HepG2 (cell line): ENCODE measurements around the gene ACTL7B. TPM values are rescaled to one million over a fixed set of nuclear protein-coding genes. Genes with fewer than 3 reads are reported as not detected.
A peak's percentile ranks its signal among the peaks of the same experiment; 100 is the strongest.

Experiments
- ATAC-seq: fragments of 200-7000 bp; cut with Tn5 transposase; 3 replicates; pipeline ENCODE4 v1.9.1; 2020; ENCODE audit warnings: mild to moderate bottlenecking, moderate library complexity
- BruUV-seq: library from RNA; stranded (reverse); fragments of 400-500 nt; replicated peaks from 2 replicates; lab custom pipeline; 2021; lab: Mats Ljungman, UMichigan
- CTCF ChIA-PET: fragments of 300-600 bp; formaldehyde crosslinking; extraction: SDS; loops from one replicate; lab custom pipeline; 2021; ENCODE audit warnings: low total read pairs, inconsistent platforms, low intra/inter-chr PET ratio; lab: Yijun Ruan, JAX
- POLR2A ChIA-PET: fragments of 350-600 bp; sonication (Branson Sonifier 250); formaldehyde crosslinking; loops from one replicate; lab custom pipeline; 2020; ENCODE audit warnings: antibody characterized with exemption, inconsistent platforms; lab: Yijun Ruan, JAX
- DNase-seq: peaks from one replicate; pipeline ENCODE4 v3.0.0-alpha.2; 2015; ENCODE audit warnings: low spot score
- FAIRE-seq: peaks from 3 replicates; lab custom pipeline; 2011; peaks lifted over from hg19 to GRCh38; lab: Jason Lieb, UNC
- H2AFZ ChIP-seq: one replicate; pipeline ENCODE4 v1.6.1; 2011; ENCODE audit warnings: low read length, inconsistent platforms
- H3K27ac ChIP-seq: fragments of 300-600 bp; 3 replicates; pipeline ENCODE4 v1.8.0; 2011; ENCODE audit warnings: mixed run types, mild to moderate bottlenecking, mixed read lengths, low read length, inconsistent platforms; ENCODE audit not compliant: insufficient read depth; ENCODE audit errors: extremely low read length
- H3K27me3 ChIP-seq, 2 experiments: fragments of 200-600 bp in 1 of 2; 2 replicates in 1 of 2; 3 replicates in 1 of 2; pipeline versions ENCODE4 v1.6.0 to v1.8.0; 2011; ENCODE audit warnings: low read length in 2 of 2, mild to moderate bottlenecking in 2 of 2, moderate library complexity in 2 of 2, inconsistent platforms in 1 of 2; ENCODE audit not compliant: insufficient read depth in 2 of 2, control insufficient read depth in 1 of 2
- H3K36me3 ChIP-seq, 2 experiments: fragments of 200-600 bp in 1 of 2; replicated peaks in 1 of 2; 2 replicates in 1 of 2; 3 replicates in 1 of 2; pipeline versions ENCODE4 v1.5.1 to v1.8.0; 2011; ENCODE audit warnings: low read length in 2 of 2, inconsistent platforms in 1 of 2; ENCODE audit not compliant: insufficient read depth in 2 of 2, control insufficient read depth in 1 of 2
- H3K4me1 ChIP-seq: 2 replicates; pipeline ENCODE4 v1.5.1; 2012; ENCODE audit warnings: low read length, inconsistent platforms; ENCODE audit not compliant: insufficient read depth
- H3K4me2 ChIP-seq: 2 replicates; pipeline ENCODE4 v1.6.0; 2011; ENCODE audit warnings: low read depth, low read length, inconsistent platforms
- H3K4me3 ChIP-seq, 3 experiments: fragments of 200-600 bp in 1 of 3; sonication (generic), shearing (Covaris generic) in 1 of 3; replicated peaks in 1 of 3; 2 replicates each; pipeline ENCODE4 v1.5.1; 2011 to 2016; ENCODE audit warnings: low read length in 3 of 3, inconsistent platforms in 2 of 3, low read depth in 2 of 3, mild to moderate bottlenecking in 2 of 3, control low read depth in 1 of 3, mixed read lengths in 1 of 3; ENCODE audit not compliant: insufficient read depth in 1 of 3
- H3K79me2 ChIP-seq: one replicate; pipeline ENCODE4 v1.6.1; 2011; ENCODE audit warnings: low read length, inconsistent platforms; ENCODE audit not compliant: insufficient read depth
- H3K9ac ChIP-seq: 2 replicates; pipeline ENCODE4 v1.6.0; 2011; ENCODE audit warnings: mild to moderate bottlenecking, low read depth, low read length, inconsistent platforms; ENCODE audit not compliant: insufficient read depth
- H3K9me3 ChIP-seq: 2 replicates; pipeline ENCODE4 v1.5.1; 2012; ENCODE audit warnings: mild to moderate bottlenecking, low read length
- H4K20me1 ChIP-seq: 2 replicates; pipeline ENCODE4 v1.6.0; 2011; ENCODE audit warnings: inconsistent platforms, mild to moderate bottlenecking, low read length, moderate library complexity; ENCODE audit not compliant: insufficient read depth
- HMG20A ChIP-seq: IDR thresholded peaks from 2 replicates; pipeline ENCODE4 v1.6.1; 2016; ENCODE audit warnings: borderline replicate concordance
- MIER2 ChIP-seq: IDR thresholded peaks from 2 replicates; pipeline ENCODE4 v1.6.1; 2016; ENCODE audit warnings: missing biosample characterization, missing genetic modification reagents
- PAX8 ChIP-seq: sonication (generic); formaldehyde crosslinking; IDR thresholded peaks from 2 replicates; pipeline ENCODE4 v1.8.0; 2022; ENCODE audit warnings: mild to moderate bottlenecking, missing genetic modification reagents, borderline replicate concordance
- POLR2A ChIP-seq, 2 experiments: IDR thresholded peaks; 2 replicates each; pipeline ENCODE4 v1.6.1; 2011; ENCODE audit warnings: low read depth in 2 of 2, low read length in 2 of 2, mild to moderate bottlenecking in 1 of 2, moderate library complexity in 1 of 2; ENCODE audit not compliant: insufficient read depth in 1 of 2
- POLR2AphosphoS2 ChIP-seq: IDR thresholded peaks from 2 replicates; pipeline ENCODE4 v1.6.1; 2011; ENCODE audit warnings: low read depth, low read length, improper control_type of control experiment
- POLR2G ChIP-seq: fragments of 200-400 bp; formaldehyde crosslinking; IDR thresholded peaks from 2 replicates; pipeline ENCODE4 v1.6.1; 2018; ENCODE audit warnings: mild to moderate bottlenecking, low read depth, low read length, moderate library complexity
- RBM22 ChIP-seq: fragments of 200-400 bp; formaldehyde crosslinking; optimal IDR thresholded peaks from 2 replicates; pipeline ENCODE3; 2017; ENCODE audit warnings: mild to moderate bottlenecking, low read length, moderate library complexity
- ZHX2 ChIP-seq, 2 experiments: sonication (generic) in 1 of 2; formaldehyde crosslinking in 1 of 2; IDR thresholded peaks; 2 replicates each; pipeline versions ENCODE4 v1.6.1 to v1.9.0; 2014 to 2022; ENCODE audit warnings: antibody characterized with exemption in 1 of 2, borderline replicate concordance in 1 of 2, inconsistent platforms in 1 of 2, low read depth in 1 of 2, missing genetic modification reagents in 1 of 2
- ZNF674 ChIP-seq: sonication (generic); formaldehyde crosslinking; IDR thresholded peaks from 2 replicates; pipeline ENCODE4 v1.5.0; 2020; ENCODE audit warnings: low read depth, mild to moderate bottlenecking, missing genetic modification reagents
- ZNF800 ChIP-seq: sonication (generic); formaldehyde crosslinking; IDR thresholded peaks from 2 replicates; pipeline ENCODE4 v1.4.0; 2020; ENCODE audit warnings: missing genetic modification reagents
- WGBS: methylation state at CpG from one replicate; pipeline ENCODE4 v1.1.6; 2017; ENCODE audit warnings: low lambda C conversion rate; 5-methylcytosine and 5-hydroxymethylcytosine counted together
- in situ Hi-C: cut with HindIII; loops from 2 replicates; pipeline ENCODE4 v1.10.0; 2017; ENCODE audit warnings: low pct_unique_long_range_greater_than_20kb; ENCODE audit not compliant: extremely low pct_ligation_motif_present
- intact Hi-C: fragments of 100-400 bp; cut with micrococcal nuclease; formaldehyde crosslinking; loops from one replicate; pipeline ENCODE4 v1.10.0; 2022; ENCODE audit not compliant: unreplicated experiment
- polyA plus RNA-seq, 8 experiments: library from polyadenylated mRNA; depleted of rRNA in 3 of 8; stranded (reverse) in 7 of 8; unstranded in 1 of 8; fragments of >200 nt; fragmentation: Illumina TruSeq in 4 of 8; extraction: Trizol in 4 of 8; gene quantifications; 2 replicates each; pipeline versions ENCODE4 v1.2.1 to v1.2.3, GENCODE V29; 2011 to 2016; ENCODE audit warnings: low read depth in 4 of 8, missing spikeins in 1 of 8, mixed read lengths in 1 of 8; ENCODE audit not compliant: insufficient read depth in 1 of 8
- total RNA-seq, 5 experiments: library from RNA; depleted of rRNA; stranded (reverse); fragments of >200 nt; fragmentation: Illumina TruSeq; extraction: Trizol; gene quantifications; 2 replicates each; pipeline ENCODE4 v1.2.3, GENCODE V29; 2016; ENCODE audit warnings: low read depth in 1 of 5

The ACTL7B gene
- total and polyA plus RNA-seq, 2 of the 13 experiments (the other 11 are each of a cell fraction or from before 2014, with no cell fraction given) = 0.07 to 0.11 TPM

GRCh38 chr9:108867829-108868228 is 12.0 kb upstream of the ACTL7B start:
- Histone ChIP-seq H3K36me3 (peaks cover 6 to 46% of the 10 kb centered on the region in 2 experiments), H3K27ac (peak overlapping the region; percentile 18), H3K27me3 (no peaks in the 10 kb centered on the region), H3K4me2 (no peak overlapping the region), H3K79me2 (peaks cover under 1% of the 10 kb centered on the region), H2AFZ (no peak overlapping the region), H3K9me3 (no peaks in the 10 kb centered on the region), H3K4me1 (peaks cover 82% of the 10 kb centered on the region), H3K9ac (no peak overlapping the region), H4K20me1 (peaks cover 9% of the 10 kb centered on the region; the same call in 1 of the 2 replicates), H3K4me3 (no peak overlapping the region)
- ATAC-seq = no peak
- in situ Hi-C loops = no loop called here
- no peak for FAIRE-seq
- CTCF ChIA-PET = no interaction called here
- no TSS peak for BruUV-seq
- intact Hi-C loops = loop anchor here (10.0 kb wide), 1 partner anchor 93 kb away; no protein-coding TSS in a partner anchor
- 0 out of 2 replicates have a peak, but pooled peaks have one; percentile 14 for TF ChIP-seq HMG20A (CRISPR knock-in tag)
- TF ChIP-seq PAX8 (CRISPR knock-in tag) = no peak
- peak; percentile 74 for TF ChIP-seq RBM22
- 0 out of 2 replicates have a peak, but pooled peaks have one; percentile 18 for TF ChIP-seq POLR2AphosphoS2
- peak; percentile 53 for TF ChIP-seq POLR2G
- TF ChIP-seq ZNF674 = no peak
- TF ChIP-seq MIER2 (CRISPR knock-in tag) = no peak
- WGBS = 83% methylated on average over 4 of the region's 4 CpGs
- POLR2A ChIA-PET = interaction anchor here (1.4 to 1.7 kb wide), 3 partner anchors 16 to 22 kb away, joined by 8 to 24 read pairs (median 11); no protein-coding TSS in a partner anchor
- no peak for DNase-seq

GRCh38 chr9:108867116-108867515 is 11.3 kb upstream of the ACTL7B start:
- CTCF ChIA-PET = no interaction called here
- POLR2A ChIA-PET = interaction anchor here (1.4 to 1.7 kb wide), 2 partner anchors 13 to 19 kb away, joined by 5 to 7 read pairs; no protein-coding TSS in a partner anchor
- BruUV-seq = TSS peak; percentile 8
- no peak for TF ChIP-seq ZHX2 (IDR thresholded peaks at IDR 0.05; ENCODE audit: low read depth)
- TF ChIP-seq ZHX2 (CRISPR knock-in tag; IDR thresholded peaks at IDR 0.05; ENCODE audit: borderline replicate concordance) = no peak
- TF ChIP-seq ZNF800 (CRISPR knock-in tag) = no peak
- peak in 1 of 2 experiments; percentile 25; a peak in 2 of 4 replicates for TF ChIP-seq POLR2A (IDR thresholded peaks at IDR 0.05; ENCODE audit: insufficient read depth in 1 of 2, low read depth in 2 of 2, low read length in 2 of 2)
- TF ChIP-seq RBM22 = peak; percentile 89

More at GRCh38 chr9:108867116-108867515, 11.3 kb upstream of the ACTL7B start:
- H3K4me1 ChIP-seq = peaks cover 80% of the 10 kb centered on the region
- no peak overlapping the region for H2AFZ ChIP-seq
- intact Hi-C loops (loop anchor here (10.0 kb wide), 1 partner anchor 92 kb away; no protein-coding TSS in a partner anchor), in situ Hi-C loops (no loop called here)
- H3K27me3 ChIP-seq = no peaks in the 10 kb centered on the region
- no peak overlapping the region for H3K4me3 ChIP-seq
- H3K79me2 ChIP-seq = no peaks in the 10 kb centered on the region
- no peak overlapping the region for H3K9ac ChIP-seq
- peaks cover 9% of the 10 kb centered on the region; the same call in 1 of the 2 replicates for H4K20me1 ChIP-seq
- ATAC-seq = no peak
- no peak for FAIRE-seq
- H3K9me3 ChIP-seq = no peaks in the 10 kb centered on the region
- H3K36me3 ChIP-seq = peaks cover 6 to 42% of the 10 kb centered on the region in 2 experiments
- H3K4me2 ChIP-seq = no peak overlapping the region
- peak overlapping the region; percentile 18 for H3K27ac ChIP-seq
- no peak for DNase-seq
